ENCODE data around the gene RAB28.

Gene RAB28

DNA sequence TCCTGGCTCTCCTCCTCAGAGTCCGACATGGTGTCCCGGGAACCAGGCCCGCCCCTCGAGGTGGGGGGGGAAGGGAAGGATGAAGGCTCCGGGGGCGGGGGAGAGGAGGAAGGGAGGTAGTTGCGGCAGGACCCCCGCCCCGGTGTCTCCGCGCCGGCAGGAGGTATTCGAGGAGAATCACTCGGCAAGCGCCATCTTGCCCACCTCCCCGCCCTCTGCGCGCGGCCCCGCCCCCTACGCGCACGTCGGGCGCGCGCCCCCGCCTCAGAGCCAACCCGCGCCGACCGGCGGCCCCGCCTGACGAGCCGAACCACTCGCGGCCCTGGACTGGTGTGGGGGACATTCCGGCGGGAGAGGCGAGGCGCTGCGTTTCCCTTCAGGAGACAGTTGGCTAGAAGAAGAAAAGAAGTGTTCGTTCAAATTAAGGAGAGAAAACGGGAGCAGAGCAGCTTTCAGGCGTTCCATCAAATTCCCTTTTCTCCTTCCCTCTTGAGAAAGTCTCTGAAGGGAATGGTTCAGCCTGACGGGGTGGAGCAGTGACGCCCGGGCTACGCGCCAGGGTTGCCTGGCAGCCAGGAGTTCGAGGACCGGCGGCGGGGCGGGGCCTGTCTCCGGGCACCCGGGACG is at the start of gene RAB28:
TSS of gene RAB28 (minus strand) at position 219 of the 627 bp plus-strand sequence.
- TF ChIP-seq, protein P1, sequence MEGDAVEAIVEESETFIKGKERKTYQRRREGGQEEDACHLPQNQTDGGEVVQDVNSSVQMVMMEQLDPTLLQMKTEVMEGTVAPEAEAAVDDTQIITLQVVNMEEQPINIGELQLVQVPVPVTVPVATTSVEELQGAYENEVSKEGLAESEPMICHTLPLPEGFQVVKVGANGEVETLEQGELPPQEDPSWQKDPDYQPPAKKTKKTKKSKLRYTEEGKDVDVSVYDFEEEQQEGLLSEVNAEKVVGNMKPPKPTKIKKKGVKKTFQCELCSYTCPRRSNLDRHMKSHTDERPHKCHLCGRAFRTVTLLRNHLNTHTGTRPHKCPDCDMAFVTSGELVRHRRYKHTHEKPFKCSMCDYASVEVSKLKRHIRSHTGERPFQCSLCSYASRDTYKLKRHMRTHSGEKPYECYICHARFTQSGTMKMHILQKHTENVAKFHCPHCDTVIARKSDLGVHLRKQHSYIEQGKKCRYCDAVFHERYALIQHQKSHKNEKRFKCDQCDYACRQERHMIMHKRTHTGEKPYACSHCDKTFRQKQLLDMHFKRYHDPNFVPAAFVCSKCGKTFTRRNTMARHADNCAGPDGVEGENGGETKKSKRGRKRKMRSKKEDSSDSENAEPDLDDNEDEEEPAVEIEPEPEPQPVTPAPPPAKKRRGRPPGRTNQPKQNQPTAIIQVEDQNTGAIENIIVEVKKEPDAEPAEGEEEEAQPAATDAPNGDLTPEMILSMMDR (conservative IDR thresholded peaks at IDR 0.05) = no peak
- TF ChIP-seq ZFX (IDR thresholded peaks at IDR 0.05) = no peak; the same call in 1 of the 2 replicates
- peak within 1 kb of the TSS; percentile 93 for H3K27ac ChIP-seq

DNA sequence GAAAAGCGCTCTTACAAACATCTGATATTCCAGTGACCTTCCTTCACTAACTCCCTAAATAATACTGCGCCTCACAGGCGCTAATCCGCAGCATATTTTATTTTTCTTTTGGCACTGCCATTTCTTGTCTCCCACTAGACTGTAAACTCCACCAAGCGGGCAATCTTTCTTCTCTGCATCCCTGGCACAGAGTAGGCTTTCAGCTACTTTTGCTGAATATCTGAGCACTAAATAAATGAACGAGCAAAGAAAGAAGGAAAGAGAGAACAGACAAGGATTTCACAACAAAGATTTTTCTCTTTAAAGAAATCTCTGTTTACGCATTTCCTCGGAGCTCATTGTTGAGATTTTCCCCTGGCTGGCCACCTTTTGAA is 47.5 kb upstream of the RAB28 start:
- no peak overlapping the region for H3K27ac ChIP-seq
- no peak for TF ChIP-seq ZFX (IDR thresholded peaks at IDR 0.05)
- TF ChIP-seq, protein P1 (conservative IDR thresholded peaks at IDR 0.05) = no peak

DNA sequence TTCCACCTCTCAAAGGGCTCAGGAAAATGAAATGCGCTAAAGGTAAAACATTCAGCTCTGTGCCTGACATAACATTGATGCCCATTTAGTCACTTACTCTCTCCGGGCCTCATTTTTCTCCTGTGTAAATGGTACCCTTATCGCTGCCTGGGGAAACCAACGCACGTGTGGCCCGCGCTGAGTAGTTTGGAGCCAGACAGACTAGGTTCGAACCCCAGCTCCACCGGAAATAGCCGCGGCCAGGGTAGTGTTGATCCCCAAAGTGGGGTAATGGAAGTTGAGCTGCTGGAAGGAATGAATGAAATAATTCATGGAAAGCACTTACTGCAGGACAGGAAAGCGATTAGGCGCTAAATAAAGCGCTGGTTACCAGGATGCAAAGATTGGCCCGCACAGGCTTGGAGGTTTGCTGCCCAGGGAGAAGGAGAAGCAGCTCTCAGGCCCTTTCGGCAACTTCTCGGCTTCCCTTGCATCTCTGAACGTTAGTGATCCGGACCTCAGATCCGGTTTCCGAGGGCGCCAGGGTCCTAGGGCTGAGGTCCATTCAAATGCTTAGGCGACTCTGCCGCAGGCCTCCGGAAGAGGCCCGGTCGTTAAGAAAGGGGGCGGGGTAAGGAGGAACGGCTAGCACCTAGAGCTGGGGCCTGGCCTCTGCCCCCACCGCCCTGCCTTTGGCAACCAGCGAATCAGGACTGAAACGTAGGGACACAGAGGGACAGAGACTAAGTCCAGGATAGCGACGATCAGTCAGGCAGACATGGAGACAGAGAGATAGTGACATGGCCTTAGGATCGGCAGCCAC is 46.9 kb upstream of the RAB28 start:
- no peak overlapping the region for H3K27ac ChIP-seq
- no peak for TF ChIP-seq ZFX (IDR thresholded peaks at IDR 0.05)
- TF ChIP-seq, protein P1 (conservative IDR thresholded peaks at IDR 0.05) = no peak

DNA sequence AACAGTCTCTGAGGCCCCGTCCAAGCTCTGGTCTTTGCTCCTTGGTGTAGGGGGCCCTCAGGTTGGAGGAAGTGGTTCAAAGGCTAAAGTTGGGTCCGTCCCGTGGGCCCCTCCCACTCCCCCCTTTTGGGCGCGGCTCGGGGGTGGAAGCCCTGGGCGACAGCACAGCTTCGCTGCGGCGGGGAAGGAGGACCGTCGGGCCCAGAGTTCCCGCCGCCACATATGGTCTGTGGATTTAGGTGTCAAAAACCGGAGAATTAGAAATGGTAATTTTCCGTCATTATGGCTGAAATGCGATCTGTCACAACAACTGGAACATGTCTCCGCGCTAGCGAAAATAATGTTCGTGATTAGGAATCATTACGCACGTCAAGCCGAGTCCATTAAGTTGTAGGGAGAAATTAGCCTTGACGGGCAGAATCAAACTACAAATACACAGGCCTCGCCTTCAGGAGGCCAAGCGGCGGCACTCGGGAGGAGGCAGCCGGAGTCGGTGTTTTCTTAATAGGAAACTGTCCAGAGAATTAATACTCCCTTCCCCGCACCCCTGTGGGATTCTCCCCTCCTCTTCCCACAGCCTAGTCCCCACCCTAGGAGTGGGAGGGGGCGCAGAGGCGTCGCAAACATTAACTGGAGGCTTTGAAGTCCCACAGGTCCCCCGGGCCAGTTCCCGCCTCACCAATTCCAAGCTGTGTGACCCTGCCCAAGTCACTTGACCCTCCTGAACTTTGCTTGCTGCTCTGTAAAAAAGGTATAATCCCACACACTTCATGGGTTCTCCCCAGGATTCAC is 45.2 kb upstream of the RAB28 start:
- TF ChIP-seq, protein P1 (conservative IDR thresholded peaks at IDR 0.05) = no peak
- no peak for TF ChIP-seq ZFX (IDR thresholded peaks at IDR 0.05)
- no peak overlapping the region for H3K27ac ChIP-seq

DNA sequence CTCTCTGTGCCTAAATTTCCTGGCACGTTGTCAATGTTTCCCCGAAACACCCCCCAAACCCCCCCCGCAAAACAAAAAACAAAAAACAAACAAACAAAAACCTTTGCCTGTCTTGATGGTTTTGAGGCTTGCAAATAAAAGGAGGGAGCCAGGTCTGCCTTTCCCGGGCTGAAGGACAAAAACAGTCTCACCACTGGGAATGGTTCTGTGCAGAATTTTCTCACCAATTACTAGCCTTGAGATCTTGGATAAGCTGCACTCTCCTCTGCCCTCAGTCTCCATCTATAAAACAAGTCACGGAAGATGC is 44.6 kb upstream of the RAB28 start:
- H3K27ac ChIP-seq = no peak overlapping the region
- TF ChIP-seq, protein P1 (conservative IDR thresholded peaks at IDR 0.05) = no peak
- no peak for TF ChIP-seq ZFX (IDR thresholded peaks at IDR 0.05)

DNA sequence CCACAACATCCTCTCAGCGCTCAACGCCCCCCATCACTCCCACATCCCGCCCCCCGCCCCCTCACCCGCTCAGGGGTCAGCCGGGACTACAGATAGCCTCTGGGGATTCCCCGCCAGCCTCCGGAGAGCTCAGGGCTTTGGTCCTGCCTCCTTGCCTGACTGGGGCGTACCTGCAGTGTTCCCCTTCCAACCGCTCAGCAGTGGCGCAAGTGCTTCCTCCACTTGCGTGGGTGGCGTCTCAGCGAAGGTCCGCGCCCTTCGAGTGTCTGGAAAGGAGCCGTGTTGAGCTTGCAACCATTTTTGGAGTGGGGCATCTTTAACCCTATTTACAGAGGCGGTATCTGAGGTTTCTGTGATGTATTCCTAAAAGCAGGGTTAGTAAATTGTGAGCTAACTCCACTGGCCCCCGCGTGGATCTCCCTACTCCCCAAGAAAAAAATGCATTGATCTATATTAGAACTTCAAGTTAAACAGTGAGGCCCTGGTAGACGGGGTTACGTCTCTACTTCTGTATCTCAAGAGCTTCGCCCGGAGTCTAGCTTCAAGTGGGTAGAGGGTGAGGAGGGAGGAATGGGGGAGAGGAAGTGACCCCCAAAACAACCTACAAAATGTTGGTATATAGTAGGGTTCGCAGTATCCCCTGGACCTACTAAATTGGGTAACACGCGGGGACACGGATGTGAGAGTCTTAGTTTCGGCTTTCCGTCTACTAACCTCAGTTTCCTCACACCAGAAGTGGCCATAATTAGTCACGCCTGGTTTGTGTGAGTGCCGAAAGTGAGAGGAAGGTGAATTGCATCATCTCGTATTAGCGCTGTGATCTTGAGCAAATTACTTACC is 44.1 kb upstream of the RAB28 start:
- TF ChIP-seq ZFX (IDR thresholded peaks at IDR 0.05) = no peak
- TF ChIP-seq, protein P1 (conservative IDR thresholded peaks at IDR 0.05) = no peak
- H3K27ac ChIP-seq = no peak overlapping the region

All from C4-2B (cell line).